ENCODE measurements around the gene ANKRD55.
"Not testable (repeated sequence)": the region's sequence is repeated elsewhere in the genome, so short reads cannot be mapped to it uniquely, and the experiment has no call there.

DNA sequence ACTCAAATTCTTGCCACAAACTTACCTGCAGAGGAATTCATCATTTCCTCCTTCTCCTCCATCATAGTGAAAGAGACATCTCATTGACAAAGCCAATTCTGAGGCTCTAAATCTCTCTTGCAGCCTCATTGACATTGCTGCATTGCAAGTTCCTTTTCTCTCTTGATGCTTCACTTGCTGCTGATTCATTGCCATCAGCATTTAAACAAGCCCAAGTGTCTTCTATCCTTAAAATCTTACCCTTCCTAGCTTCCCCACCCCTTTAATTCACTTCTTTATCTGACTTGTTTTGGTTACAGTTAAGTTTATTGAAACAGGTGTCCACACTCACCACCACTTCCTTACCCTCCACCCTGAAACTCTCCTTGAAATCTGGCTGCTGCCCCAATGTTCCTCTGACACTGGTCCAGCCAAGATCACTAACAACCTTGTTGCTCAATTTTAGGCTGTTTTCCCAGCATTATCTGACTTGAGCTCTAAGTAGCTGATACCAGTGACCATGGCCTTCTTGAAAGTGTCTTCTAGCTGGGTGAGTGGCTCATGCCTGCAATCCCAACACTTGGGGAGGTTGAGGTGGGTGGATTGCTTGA is 152.0 kb downstream of the ANKRD55 start:
- not testable (repeated sequence) for TF ChIP-seq CTCF (conservative IDR thresholded peaks at IDR 0.05 in 1 of 2, IDR thresholded peaks at IDR 0.05 in 1 of 2; ENCODE audit: low read depth in 1 of 2, low read length in 2 of 2); EZH2 (IDR thresholded peaks at IDR 0.05; ENCODE audit: low read length, missing control alignments)

Measured in fibroblast of lung (primary cell).